Caco-2 (cell line): ENCODE measurements around the gene KIF6. TPM values are rescaled to one million over a fixed set of nuclear protein-coding genes. Genes with fewer than 3 reads are reported as not detected.

ENCODE experiments used
- BruUV-seq: library from RNA; stranded (reverse); fragments of 400-500 nt; replicated peaks from 2 replicates; lab custom pipeline; 2021; lab: Mats Ljungman, UMichigan
- CTCF ChIA-PET: fragments of 300-600 bp; sonication (Branson Sonifier 250); formaldehyde crosslinking; loops from one replicate; lab custom pipeline; 2022; ENCODE audit warnings: antibody characterized with exemption; lab: Charles Lee
- POLR2A ChIA-PET: fragments of 300-600 bp; sonication (Branson Sonifier 250); formaldehyde crosslinking; loops from one replicate; lab custom pipeline; 2022; ENCODE audit warnings: antibody characterized with exemption; lab: Charles Lee
- DNase-seq, 2 experiments: peaks; one replicate each; pipeline versions ENCODE4 v3.0.0 to v3.0.0-alpha.2; 2020 to 2022
- H3K27me3 ChIP-seq: replicated peaks from 2 replicates; pipeline ENCODE4 v1.6.0; 2011; ENCODE audit warnings: low read length; ENCODE audit not compliant: control insufficient read depth, insufficient read depth
- H3K36me3 ChIP-seq: 2 replicates; pipeline ENCODE4 v1.5.1; 2011; ENCODE audit warnings: low read length; ENCODE audit not compliant: control insufficient read depth, insufficient read depth
- H3K4me1 ChIP-seq: fragments of 250-450 bp; sonication (Bioruptor Pico); 2 replicates; pipeline ENCODE4 v1.5.1; 2020; ENCODE audit warnings: mild to moderate bottlenecking
- H3K4me3 ChIP-seq: 2 replicates; pipeline ENCODE4 v1.5.1; 2011; ENCODE audit warnings: low read depth, mild to moderate bottlenecking, control low read depth, low read length
- H3K9me3 ChIP-seq: fragments of 250-450 bp; sonication (Bioruptor Pico); 2 replicates; pipeline ENCODE4 v1.5.1; 2020; ENCODE audit warnings: mild to moderate bottlenecking, moderate library complexity
- H3K27ac Mint-ChIP-seq: one replicate; pipeline ENCODE4 v1.8.0; 2022; ENCODE audit warnings: mixed read lengths; ENCODE audit not compliant: unreplicated experiment
- H3K27me3 Mint-ChIP-seq: one replicate; pipeline ENCODE4 v1.8.0; 2022; ENCODE audit warnings: mixed read lengths; ENCODE audit not compliant: insufficient read depth, unreplicated experiment
- H3K36me3 Mint-ChIP-seq: one replicate; pipeline ENCODE4 v1.8.0; 2022; ENCODE audit warnings: mild to moderate bottlenecking, mixed read lengths; ENCODE audit not compliant: insufficient read depth, unreplicated experiment
- H3K4me1 Mint-ChIP-seq: one replicate; pipeline ENCODE4 v1.8.0; 2022; ENCODE audit warnings: low read depth, mixed read lengths; ENCODE audit not compliant: unreplicated experiment
- H3K4me3 Mint-ChIP-seq: one replicate; pipeline ENCODE4 v1.8.0; 2022; ENCODE audit warnings: mild to moderate bottlenecking, moderate library complexity, mixed read lengths; ENCODE audit not compliant: unreplicated experiment
- H3K9me3 Mint-ChIP-seq: one replicate; pipeline ENCODE4 v1.8.0; 2022; ENCODE audit warnings: mixed read lengths; ENCODE audit not compliant: unreplicated experiment
- intact Hi-C: fragments of 100-400 bp; cut with micrococcal nuclease; formaldehyde crosslinking; loops from one replicate; pipeline ENCODE4 v1.10.0; 2022; ENCODE audit not compliant: unreplicated experiment
- total RNA-seq: library from RNA; stranded (reverse); gene quantifications from 2 replicates; pipeline ENCODE4 v1.2.3, GENCODE V29; 2022
- TF ChIP-seq, protein P1 (sequence below), 2 experiments: fragments of 200-600 bp in 1 of 2; IDR thresholded peaks; 1 replicate in 1 of 2; 2 replicates in 1 of 2; pipeline versions ENCODE4 v1.5.1 to v1.8.0; 2011 to 2022; ENCODE audit warnings: antibody characterized with exemption in 1 of 2, control low read depth in 1 of 2, inconsistent platforms in 1 of 2, low read depth in 1 of 2, low read length in 1 of 2, mild to moderate bottlenecking in 1 of 2, moderate library complexity in 1 of 2; ENCODE audit not compliant: insufficient read depth in 1 of 2, severe bottlenecking in 1 of 2, unreplicated experiment in 1 of 2

Gene KIF6
- total RNA-seq, 1 experiment from 2014 or later: not detected

GRCh38 chr6:39339868-39340550 is 385.2 kb downstream of the KIF6 start:
- intact Hi-C loops: no loop called here
- no peak for DNase-seq
- no peaks in the 10 kb centered on the region for H3K36me3 Mint-ChIP-seq
- no peak overlapping the region for H3K4me3 Mint-ChIP-seq
- H3K27me3 Mint-ChIP-seq: peaks cover 18% of the 10 kb centered on the region
- no TSS peak for BruUV-seq
- CTCF ChIA-PET: no interaction called here
- TF ChIP-seq, protein P1, sequence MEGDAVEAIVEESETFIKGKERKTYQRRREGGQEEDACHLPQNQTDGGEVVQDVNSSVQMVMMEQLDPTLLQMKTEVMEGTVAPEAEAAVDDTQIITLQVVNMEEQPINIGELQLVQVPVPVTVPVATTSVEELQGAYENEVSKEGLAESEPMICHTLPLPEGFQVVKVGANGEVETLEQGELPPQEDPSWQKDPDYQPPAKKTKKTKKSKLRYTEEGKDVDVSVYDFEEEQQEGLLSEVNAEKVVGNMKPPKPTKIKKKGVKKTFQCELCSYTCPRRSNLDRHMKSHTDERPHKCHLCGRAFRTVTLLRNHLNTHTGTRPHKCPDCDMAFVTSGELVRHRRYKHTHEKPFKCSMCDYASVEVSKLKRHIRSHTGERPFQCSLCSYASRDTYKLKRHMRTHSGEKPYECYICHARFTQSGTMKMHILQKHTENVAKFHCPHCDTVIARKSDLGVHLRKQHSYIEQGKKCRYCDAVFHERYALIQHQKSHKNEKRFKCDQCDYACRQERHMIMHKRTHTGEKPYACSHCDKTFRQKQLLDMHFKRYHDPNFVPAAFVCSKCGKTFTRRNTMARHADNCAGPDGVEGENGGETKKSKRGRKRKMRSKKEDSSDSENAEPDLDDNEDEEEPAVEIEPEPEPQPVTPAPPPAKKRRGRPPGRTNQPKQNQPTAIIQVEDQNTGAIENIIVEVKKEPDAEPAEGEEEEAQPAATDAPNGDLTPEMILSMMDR (IDR thresholded peaks at IDR 0.05; ENCODE audit: insufficient read depth in 1 of 2, low read depth in 1 of 2, low read length in 1 of 2, severe bottlenecking in 1 of 2, unreplicated experiment in 1 of 2): no peak
- no peaks in the 10 kb centered on the region for H3K9me3 Mint-ChIP-seq
- Histone ChIP-seq H3K4me1 (no peaks in the 10 kb centered on the region), H3K27me3 (no peaks in the 10 kb centered on the region; the same call in 1 of the 2 replicates), H3K9me3 (no peaks in the 10 kb centered on the region), H3K4me3 (no peak overlapping the region), H3K36me3 (no peaks in the 10 kb centered on the region)
- H3K27ac Mint-ChIP-seq: no peak overlapping the region
- POLR2A ChIA-PET: no interaction called here
- no peaks in the 10 kb centered on the region for H3K4me1 Mint-ChIP-seq

DNA sequence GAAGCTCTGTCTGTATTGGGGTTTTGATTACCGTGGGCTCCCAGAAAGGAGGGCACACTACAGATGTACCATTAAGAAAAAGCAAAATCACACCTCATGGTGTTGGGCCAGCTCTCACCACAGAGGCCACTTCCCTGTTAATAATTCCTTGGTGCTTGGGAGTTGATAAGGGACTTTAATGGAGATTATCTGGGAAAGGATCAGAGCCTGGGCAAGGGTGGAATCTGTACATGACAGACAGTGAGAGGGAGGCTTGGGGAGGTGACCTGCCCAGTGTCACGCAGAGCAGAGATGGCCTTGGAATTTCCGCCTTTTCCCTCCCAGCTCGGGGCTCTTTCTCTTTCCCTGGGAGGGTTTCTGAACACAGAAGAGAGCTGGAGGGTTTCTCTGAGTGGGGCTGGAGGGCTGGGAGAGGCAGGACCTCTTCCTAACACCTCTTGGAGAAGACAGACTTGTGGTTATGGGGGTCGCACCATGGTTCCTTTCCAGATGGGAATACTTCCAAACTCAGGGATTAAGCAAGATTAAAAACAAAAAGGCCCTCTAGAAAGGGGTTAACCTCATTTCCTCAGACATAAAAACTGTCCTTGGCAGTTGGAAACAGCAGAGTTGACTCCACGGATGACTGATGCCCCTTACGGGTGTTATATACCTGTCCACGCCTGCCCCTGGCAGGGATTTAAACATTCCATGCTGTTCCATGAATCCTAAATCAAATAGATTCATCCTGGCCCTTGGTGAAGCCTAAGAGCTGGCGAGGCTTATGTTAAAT is 385.9 kb downstream of the KIF6 start:
- no peak overlapping the region for H3K4me3 ChIP-seq
- Mint-ChIP-seq H3K27me3 (peaks cover 15% of the 10 kb centered on the region), H3K4me3 (no peak overlapping the region), H3K4me1 (no peaks in the 10 kb centered on the region), H3K9me3 (no peaks in the 10 kb centered on the region), H3K36me3 (no peaks in the 10 kb centered on the region), H3K27ac (no peak overlapping the region)
- H3K9me3 ChIP-seq: no peaks in the 10 kb centered on the region
- no peak for DNase-seq
- TF ChIP-seq, protein P1 (IDR thresholded peaks at IDR 0.05; ENCODE audit: insufficient read depth in 1 of 2, low read depth in 1 of 2, low read length in 1 of 2, severe bottlenecking in 1 of 2, unreplicated experiment in 1 of 2): no peak
- BruUV-seq: no TSS peak
- ChIA-PET CTCF (interaction anchor here (0.6 kb wide), 1 partner anchor 1002 kb away, joined by 3 read pairs; no protein-coding TSS in a partner anchor), POLR2A (no interaction called here)
- no peaks in the 10 kb centered on the region; the same call in 1 of the 2 replicates for H3K27me3 ChIP-seq
- intact Hi-C loops: no loop called here
- no peaks in the 10 kb centered on the region for H3K4me1 ChIP-seq
- no peaks in the 10 kb centered on the region for H3K36me3 ChIP-seq

- Histone ChIP-seq H3K4me3 (no peak overlapping the region), H3K9me3 (no peaks in the 10 kb centered on the region), H3K4me1 (no peaks in the 10 kb centered on the region), H3K36me3 (no peaks in the 10 kb centered on the region), H3K27me3 (no peaks in the 10 kb centered on the region; the same call in 1 of the 2 replicates)
- peaks cover 15% of the 10 kb centered on the region for H3K27me3 Mint-ChIP-seq
- H3K9me3 Mint-ChIP-seq: no peaks in the 10 kb centered on the region
- ChIA-PET POLR2A (no interaction called here), CTCF (no interaction called here)
- H3K4me3 Mint-ChIP-seq: no peak overlapping the region
- no TSS peak for BruUV-seq
- H3K27ac Mint-ChIP-seq: no peak overlapping the region
- H3K36me3 Mint-ChIP-seq: no peaks in the 10 kb centered on the region
- no peak for DNase-seq
- intact Hi-C loops: no loop called here
- TF ChIP-seq, protein P1 (IDR thresholded peaks at IDR 0.05; ENCODE audit: insufficient read depth in 1 of 2, low read depth in 1 of 2, low read length in 1 of 2, severe bottlenecking in 1 of 2, unreplicated experiment in 1 of 2): no peak
- no peaks in the 10 kb centered on the region for H3K4me1 Mint-ChIP-seq
Observed at GRCh38 chr6:39338397-39338796, 386.8 kb downstream of the KIF6 start.
